Keratinocyte (primary cell): ENCODE results near the gene SMG7. TPM values are rescaled to one million over a fixed set of nuclear protein-coding genes. Genes with fewer than 3 reads are reported as not detected.

Source experiments
- DNase-seq: peaks from one replicate; pipeline ENCODE4 v3.0.0-alpha.2; 2011; ENCODE audit warnings: low read depth, missing footprints, low spot score
- FAIRE-seq: peaks from 2 replicates; lab custom pipeline; 2011; peaks lifted over from hg19 to GRCh38; lab: Jason Lieb, UNC
- H2AFZ ChIP-seq: 2 replicates; pipeline ENCODE4 v1.6.0; 2012; ENCODE audit warnings: low read length, control low read depth, inconsistent platforms; ENCODE audit not compliant: control insufficient read depth
- H3K27ac ChIP-seq: 2 replicates; pipeline ENCODE4 v1.5.1; 2011; ENCODE audit warnings: low read length; ENCODE audit not compliant: control insufficient read depth, insufficient read depth
- H3K27me3 ChIP-seq: 3 replicates; pipeline ENCODE4 v1.6.0; 2011; ENCODE audit warnings: low read length; ENCODE audit not compliant: control insufficient read depth, insufficient read depth; ENCODE audit errors: extremely low read depth
- H3K36me3 ChIP-seq, 2 experiments: 2 replicates in 1 of 2; 3 replicates in 1 of 2; pipeline ENCODE4 v1.5.1; 2011; ENCODE audit warnings: low read length in 2 of 2, mild to moderate bottlenecking in 1 of 2; ENCODE audit not compliant: control insufficient read depth in 2 of 2, insufficient read depth in 2 of 2; ENCODE audit errors: extremely low read depth in 1 of 2
- H3K4me1 ChIP-seq: 3 replicates; pipeline ENCODE4 v1.5.1; 2011; ENCODE audit warnings: low read length; ENCODE audit not compliant: control insufficient read depth, insufficient read depth; ENCODE audit errors: extremely low read depth
- H3K4me2 ChIP-seq: 3 replicates; pipeline ENCODE4 v1.6.0; 2011; ENCODE audit warnings: low read depth, low read length; ENCODE audit not compliant: control insufficient read depth, insufficient read depth; ENCODE audit errors: extremely low read depth
- H3K4me3 ChIP-seq, 3 experiments: fragments of 200-600 bp in 1 of 3; sonication (generic) in 1 of 3; 2 replicates in 2 of 3; 3 replicates in 1 of 3; pipeline ENCODE4 v1.5.1; 2011 to 2016; ENCODE audit warnings: low read length in 3 of 3, mild to moderate bottlenecking in 3 of 3, control low read depth in 2 of 3, inconsistent platforms in 1 of 3, low read depth in 1 of 3, mixed read lengths in 1 of 3, mixed run types in 1 of 3, moderate library complexity in 1 of 3; ENCODE audit not compliant: control insufficient read depth in 2 of 3, insufficient read depth in 2 of 3; ENCODE audit errors: extremely low read depth in 1 of 3
- H3K79me2 ChIP-seq: 2 replicates; pipeline ENCODE4 v1.6.0; 2012; ENCODE audit warnings: low read length; ENCODE audit not compliant: control insufficient read depth, insufficient read depth
- H3K9ac ChIP-seq: 3 replicates; pipeline ENCODE4 v1.6.0; 2011; ENCODE audit warnings: low read length; ENCODE audit not compliant: control insufficient read depth, insufficient read depth; ENCODE audit errors: extremely low read depth
- H3K9me1 ChIP-seq: 3 replicates; pipeline ENCODE4 v1.6.0; 2011; ENCODE audit warnings: low read length; ENCODE audit not compliant: control insufficient read depth, insufficient read depth; ENCODE audit errors: extremely low read depth
- H3K9me3 ChIP-seq: 2 replicates; pipeline ENCODE4 v1.5.1; 2012; ENCODE audit warnings: low read depth, low read length; ENCODE audit not compliant: control insufficient read depth
- H4K20me1 ChIP-seq: 3 replicates; pipeline ENCODE4 v1.6.0; 2011; ENCODE audit warnings: low read length; ENCODE audit not compliant: control insufficient read depth, insufficient read depth; ENCODE audit errors: extremely low read depth
- CTCF ChIP-seq, 3 experiments: IDR thresholded peaks in 1 of 3; conservative IDR thresholded peaks in 1 of 3; optimal IDR thresholded peaks in 1 of 3; 2 replicates in 2 of 3; 3 replicates in 1 of 3; pipeline versions ENCODE3 to v1.5.1; 2011; ENCODE audit warnings: low read length in 3 of 3, mild to moderate bottlenecking in 3 of 3, moderate library complexity in 2 of 3, control low read depth in 1 of 3, inconsistent platforms in 1 of 3; ENCODE audit not compliant: insufficient read depth in 2 of 3; ENCODE audit errors: extremely low read depth in 1 of 3
- EZH2 ChIP-seq: IDR thresholded peaks from one replicate; pipeline ENCODE4 v1.6.1; 2012; ENCODE audit warnings: inconsistent platforms, mild to moderate bottlenecking, low read length, moderate library complexity
- dilution Hi-C: fragments of 300-500 bp; cut with MboI; formaldehyde crosslinking; loops from one replicate; pipeline ENCODE4 v1.7.0; 2020; ENCODE audit warnings: low sequenced_read_pairs; ENCODE audit not compliant: extremely low pct_ligation_motif_present
- polyA plus RNA-seq, 5 experiments: library from polyadenylated mRNA; depleted of rRNA in 3 of 5; stranded (reverse) in 3 of 5; stranded (forward) in 1 of 5; unstranded in 1 of 5; fragments of >200 nt; gene quantifications; 1 replicate in 1 of 5; 2 replicates in 3 of 5; 3 replicates in 1 of 5; pipeline versions ENCODE4 v1.2.1 to v1.2.3, GENCODE V29; 2011 to 2012; ENCODE audit warnings: missing spikeins in 2 of 5, low read depth in 1 of 5, low replicate concordance in 1 of 5

The SMG7 gene
- polyA plus RNA-seq, 1 donor (not counting 4 experiments of a cell fraction or from before 2014, with no cell fraction given): 38.2 TPM

- DNase-seq: no peak
- Histone ChIP-seq H3K9me3 (no peaks in the 10 kb centered on the region), H3K9ac (no peak overlapping the region), H3K36me3 (peaks cover 25 to 29% of the 10 kb centered on the region in 2 experiments), H3K79me2 (no peaks in the 10 kb centered on the region), H4K20me1 (no peaks in the 10 kb centered on the region), H3K4me3 (no peak overlapping the region), H3K27ac (no peak overlapping the region), H2AFZ (no peak overlapping the region), H3K4me2 (no peak overlapping the region), H3K4me1 (no peaks in the 10 kb centered on the region), H3K9me1 (no peaks in the 10 kb centered on the region), H3K27me3 (no peaks in the 10 kb centered on the region)
- FAIRE-seq: no peak
- dilution Hi-C loops: no loop called here
- TF ChIP-seq EZH2: no peak
These were observed 80.1 kb downstream of the SMG7 start for GRCh38 chr1:183552441-183552840.

- H3K27me3 ChIP-seq: no peaks in the 10 kb centered on the region
- no peak overlapping the region for H3K27ac ChIP-seq
- no peak for FAIRE-seq
- no peak for TF ChIP-seq EZH2
- TF ChIP-seq CTCF (optimal IDR thresholded peaks at IDR 0.05 in 1 of 3, IDR thresholded peaks at IDR 0.05 in 1 of 3, conservative IDR thresholded peaks at IDR 0.05 in 1 of 3; ENCODE audit: extremely low read depth in 1 of 3, insufficient read depth in 2 of 3, low read length in 3 of 3): no peak
- no peak overlapping the region for H3K4me2 ChIP-seq
- H2AFZ ChIP-seq: no peak overlapping the region
- H3K79me2 ChIP-seq: no peaks in the 10 kb centered on the region
- dilution Hi-C loops: no loop called here
- H3K9ac ChIP-seq: no peak overlapping the region
- H3K9me3 ChIP-seq: no peaks in the 10 kb centered on the region
- H3K9me1 ChIP-seq: no peaks in the 10 kb centered on the region
- no peaks in the 10 kb centered on the region for H4K20me1 ChIP-seq
- H3K4me1 ChIP-seq: no peaks in the 10 kb centered on the region
- DNase-seq: no peak
- H3K36me3 ChIP-seq: peaks cover 25 to 29% of the 10 kb centered on the region in 2 experiments
- no peak overlapping the region for H3K4me3 ChIP-seq
These were observed 80.6 kb downstream of the SMG7 start for GRCh38 chr1:183552891-183553290.

- Histone ChIP-seq H3K4me1 (no peaks in the 10 kb centered on the region), H3K9me3 (no peaks in the 10 kb centered on the region), H2AFZ (no peak overlapping the region), H3K27me3 (no peaks in the 10 kb centered on the region), H3K36me3 (peaks cover 23 to 29% of the 10 kb centered on the region in 2 experiments), H4K20me1 (no peaks in the 10 kb centered on the region), H3K4me3 (no peak overlapping the region), H3K9ac (no peak overlapping the region), H3K9me1 (no peaks in the 10 kb centered on the region), H3K79me2 (no peaks in the 10 kb centered on the region), H3K4me2 (no peak overlapping the region), H3K27ac (no peak overlapping the region)
- dilution Hi-C loops: no loop called here
- TF ChIP-seq CTCF (optimal IDR thresholded peaks at IDR 0.05 in 1 of 3, IDR thresholded peaks at IDR 0.05 in 1 of 3, conservative IDR thresholded peaks at IDR 0.05 in 1 of 3; ENCODE audit: extremely low read depth in 1 of 3, insufficient read depth in 2 of 3, low read length in 3 of 3): no peak
- TF ChIP-seq EZH2: no peak
- FAIRE-seq (no peak), DNase-seq (no peak)
These were observed 81.0 kb downstream of the SMG7 start for GRCh38 chr1:183553331-183553730.
